Dendritic cell treated with granulocyte-macrophage colony-stimulating factor and Interleukin-4, amounts not matched to agents 40 ng/mL and 50 ng/mL, for 4 days (primary cell): ENCODE measurements around the gene U2SURP.
"Not testable (repeated sequence)": the region's sequence is repeated elsewhere in the genome, so short reads cannot be mapped to it uniquely, and the experiment has no call there.

ENCODE experiments used
- H3K27ac Mint-ChIP-seq: one replicate; pipeline ENCODE4 v1.8.0; 2022; ENCODE audit warnings: mild to moderate bottlenecking, mixed read lengths
- H3K27me3 Mint-ChIP-seq: one replicate; pipeline ENCODE4 v1.8.0; 2022; ENCODE audit warnings: mild to moderate bottlenecking, mixed read lengths
- H3K36me3 Mint-ChIP-seq: one replicate; pipeline ENCODE4 v1.8.0; 2022; ENCODE audit warnings: low read depth, mixed read lengths
- H3K4me1 Mint-ChIP-seq: one replicate; pipeline ENCODE4 v1.8.0; 2022; ENCODE audit warnings: low read depth, mixed read lengths
- H3K4me3 Mint-ChIP-seq: one replicate; pipeline ENCODE4 v1.8.0; 2022; ENCODE audit warnings: mild to moderate bottlenecking, moderate library complexity, mixed read lengths
- H3K9me3 Mint-ChIP-seq: one replicate; pipeline ENCODE4 v1.8.0; 2022; ENCODE audit warnings: mixed read lengths
- intact Hi-C: fragments of 100-400 bp; cut with micrococcal nuclease; formaldehyde crosslinking; loops from one replicate; pipeline ENCODE4 v1.15.0; 2022

U2SURP gene

DNA sequence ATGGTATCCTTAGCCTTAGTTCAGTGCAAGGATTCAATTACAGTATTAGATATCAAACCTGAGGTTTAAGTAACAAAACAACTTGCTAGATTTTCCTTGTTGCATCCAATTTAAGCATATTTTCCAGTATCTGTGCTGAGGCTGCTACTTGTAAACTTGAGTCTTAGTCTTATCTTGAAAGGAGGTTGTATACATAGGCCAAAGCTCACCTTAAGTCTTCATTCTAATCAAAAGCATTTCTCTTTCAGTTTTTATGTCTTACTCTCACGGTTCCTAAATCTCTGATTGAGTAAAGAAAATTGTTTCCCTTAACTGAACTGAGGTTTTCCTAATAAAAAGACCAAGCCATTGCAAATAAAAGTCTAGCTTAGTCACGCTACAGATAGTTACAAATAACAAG lies 52.6 kb downstream of the U2SURP start:
- peaks cover 79% of the 10 kb centered on the region for H3K36me3 Mint-ChIP-seq
- intact Hi-C loops, result loop anchor here (10.0 kb wide), 1 partner anchor 621 kb away; no protein-coding TSS in a partner anchor
- H3K4me1 Mint-ChIP-seq, result no peaks in the 10 kb centered on the region
- no peaks in the 10 kb centered on the region for H3K27me3 Mint-ChIP-seq
- H3K9me3 Mint-ChIP-seq, result no peaks in the 10 kb centered on the region
- H3K4me3 Mint-ChIP-seq, result no peak overlapping the region
- no peak overlapping the region for H3K27ac Mint-ChIP-seq

DNA sequence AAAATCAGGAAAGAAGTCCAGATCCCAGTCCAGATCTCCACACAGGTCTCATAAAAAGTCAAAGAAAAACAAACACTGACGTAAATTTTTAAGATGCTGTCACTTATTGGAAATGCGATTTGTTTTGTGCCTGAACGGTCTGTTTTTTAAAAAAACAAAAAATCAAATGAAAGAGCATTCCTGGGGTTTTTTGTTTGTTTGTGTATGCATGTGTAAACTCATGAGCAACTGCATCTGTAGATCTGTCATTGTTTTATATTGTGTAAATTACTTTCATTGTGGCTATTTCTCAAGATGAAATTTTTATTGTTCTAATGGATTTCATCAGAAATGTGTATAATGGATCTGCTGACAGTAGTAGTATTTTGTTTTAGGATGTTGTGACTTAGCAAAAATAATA lies 55.0 kb downstream of the U2SURP start:
- no peaks in the 10 kb centered on the region for H3K27me3 Mint-ChIP-seq
- peaks cover 60% of the 10 kb centered on the region for H3K36me3 Mint-ChIP-seq

DNA sequence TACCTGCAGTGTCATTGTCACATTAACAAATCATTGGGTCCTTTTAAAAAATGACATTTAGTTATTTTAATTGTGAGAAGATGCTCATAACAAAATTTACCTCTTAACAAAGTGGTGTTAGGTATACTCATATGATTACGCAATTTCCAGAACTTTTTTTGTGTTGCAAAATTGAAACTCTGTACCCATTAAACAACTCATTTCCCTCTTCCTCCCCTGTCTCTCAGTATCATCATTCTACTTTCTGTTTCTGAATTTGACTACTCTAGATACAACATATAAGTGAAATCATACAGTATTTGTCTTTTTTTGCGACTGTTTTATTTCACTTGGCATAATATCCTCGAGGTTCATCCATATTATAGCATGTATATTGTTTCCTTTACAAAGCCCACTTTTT lies 59.5 kb downstream of the U2SURP start:
- H3K36me3 Mint-ChIP-seq, result peaks cover 17% of the 10 kb centered on the region
- intact Hi-C loops, result no loop called here
- no peaks in the 10 kb centered on the region for H3K27me3 Mint-ChIP-seq
- H3K9me3 Mint-ChIP-seq, result no peaks in the 10 kb centered on the region
- H3K27ac Mint-ChIP-seq, result no peak overlapping the region
- H3K4me1 Mint-ChIP-seq, result no peaks in the 10 kb centered on the region
- H3K4me3 Mint-ChIP-seq, result no peak overlapping the region

More for the DNA sequence above, 55.0 kb downstream of the U2SURP start:
- no peaks in the 10 kb centered on the region for H3K4me1 Mint-ChIP-seq
- H3K4me3 Mint-ChIP-seq, result no peak overlapping the region
- H3K27ac Mint-ChIP-seq, result no peak overlapping the region
- intact Hi-C loops, result loop anchor here (10.0 kb wide), 1 partner anchor 618 kb away; no protein-coding TSS in a partner anchor
- H3K9me3 Mint-ChIP-seq, result no peaks in the 10 kb centered on the region

DNA sequence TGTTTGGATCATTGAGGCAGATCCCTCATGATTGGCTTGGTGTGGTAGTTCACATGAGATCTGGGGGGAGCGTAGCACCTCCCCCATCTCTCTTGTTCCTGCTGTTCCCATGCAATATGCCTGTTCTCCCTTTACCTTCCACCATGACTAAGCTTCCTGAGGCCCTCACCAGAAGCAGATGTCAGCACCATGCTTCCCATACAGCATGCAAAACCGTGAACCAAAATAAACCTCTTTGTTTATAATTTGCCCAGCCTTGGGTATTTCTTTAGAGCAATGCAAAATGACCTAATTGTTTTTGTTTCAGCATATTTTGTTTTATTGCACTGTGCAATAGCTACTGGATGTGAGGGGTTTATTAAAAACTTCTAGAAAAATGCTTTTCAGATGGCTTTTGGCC lies 61.6 kb downstream of the U2SURP start:
- no peaks in the 10 kb centered on the region for H3K4me1 Mint-ChIP-seq
- intact Hi-C loops, result no loop called here
- no peaks in the 10 kb centered on the region for H3K9me3 Mint-ChIP-seq
- H3K27ac Mint-ChIP-seq, result no peak overlapping the region
- peaks cover 6% of the 10 kb centered on the region for H3K36me3 Mint-ChIP-seq
- no peak overlapping the region for H3K4me3 Mint-ChIP-seq
- H3K27me3 Mint-ChIP-seq, result no peaks in the 10 kb centered on the region

DNA sequence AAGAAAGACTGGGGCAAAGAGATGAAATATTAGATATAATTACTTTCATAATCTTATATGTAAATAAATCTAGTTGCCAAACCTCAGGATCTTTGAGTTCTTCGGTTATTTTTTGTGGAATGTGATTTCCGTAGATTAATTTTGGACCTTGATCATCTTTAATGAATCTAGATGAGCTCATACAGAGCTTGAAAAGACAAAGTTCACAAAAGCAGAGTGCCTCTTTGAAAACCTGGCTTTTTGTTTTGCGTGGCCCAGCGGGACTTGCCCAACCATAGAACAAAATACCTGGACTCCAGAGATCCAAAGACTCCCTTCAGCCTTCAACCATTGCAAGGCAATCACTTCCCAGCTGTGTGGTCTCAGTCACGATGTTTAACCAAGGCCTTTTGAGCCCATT lies 63.4 kb downstream of the U2SURP start:
- Mint-ChIP-seq H3K9me3 (no peaks in the 10 kb centered on the region), H3K4me1 (no peaks in the 10 kb centered on the region), H3K36me3 (no peaks in the 10 kb centered on the region), H3K27ac (no peak overlapping the region), H3K27me3 (no peaks in the 10 kb centered on the region), H3K4me3 (no peak overlapping the region)
- intact Hi-C loops, result no loop called here

DNA sequence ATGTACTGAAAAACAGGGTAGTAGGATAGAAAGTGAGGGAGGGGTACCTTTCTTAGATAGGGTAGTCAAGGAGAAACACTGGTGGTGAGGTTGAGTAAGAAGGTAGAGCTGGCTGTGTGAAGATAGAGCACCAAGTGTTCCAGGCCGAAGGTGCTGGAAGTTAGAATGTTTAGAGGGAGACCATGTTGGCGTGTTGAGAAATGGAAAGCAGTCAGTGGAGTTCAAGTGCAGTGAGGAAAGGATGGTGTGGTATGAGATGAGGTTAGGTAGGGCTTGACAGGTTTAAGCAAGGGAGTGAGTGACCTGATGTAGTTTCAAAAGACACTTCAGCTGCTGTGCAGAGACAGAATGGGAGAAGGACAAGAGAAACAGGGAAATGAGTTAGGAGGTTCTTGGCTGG lies 64.0 kb downstream of the U2SURP start:
- intact Hi-C loops, result no loop called here
- Mint-ChIP-seq H3K27ac (no peak overlapping the region), H3K27me3 (no peaks in the 10 kb centered on the region), H3K36me3 (no peaks in the 10 kb centered on the region), H3K4me1 (no peaks in the 10 kb centered on the region), H3K4me3 (no peak overlapping the region), H3K9me3 (no peaks in the 10 kb centered on the region)

DNA sequence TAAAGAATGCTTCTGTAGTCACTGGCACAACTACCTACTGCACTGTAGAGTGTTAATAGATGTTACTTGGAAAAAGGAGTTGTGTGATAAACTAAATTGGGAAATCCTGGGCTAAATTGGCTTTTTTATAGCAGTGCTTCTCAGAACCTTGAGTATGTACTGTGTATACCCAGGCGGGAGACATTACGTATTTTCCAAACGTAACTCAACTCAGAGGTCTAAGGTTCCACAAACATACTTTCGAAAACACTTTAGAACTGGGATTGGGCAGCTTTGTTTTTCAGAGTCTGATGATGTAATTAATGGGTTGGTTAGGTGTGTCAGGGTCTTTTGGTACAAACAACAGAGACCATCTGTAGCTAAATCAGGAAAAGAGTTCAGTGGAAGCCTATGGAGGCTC lies 64.7 kb downstream of the U2SURP start:
- Mint-ChIP-seq H3K4me3 (no peak overlapping the region), H3K27me3 (no peaks in the 10 kb centered on the region), H3K4me1 (no peaks in the 10 kb centered on the region), H3K27ac (no peak overlapping the region), H3K36me3 (no peaks in the 10 kb centered on the region), H3K9me3 (no peaks in the 10 kb centered on the region)
- intact Hi-C loops, result no loop called here

DNA sequence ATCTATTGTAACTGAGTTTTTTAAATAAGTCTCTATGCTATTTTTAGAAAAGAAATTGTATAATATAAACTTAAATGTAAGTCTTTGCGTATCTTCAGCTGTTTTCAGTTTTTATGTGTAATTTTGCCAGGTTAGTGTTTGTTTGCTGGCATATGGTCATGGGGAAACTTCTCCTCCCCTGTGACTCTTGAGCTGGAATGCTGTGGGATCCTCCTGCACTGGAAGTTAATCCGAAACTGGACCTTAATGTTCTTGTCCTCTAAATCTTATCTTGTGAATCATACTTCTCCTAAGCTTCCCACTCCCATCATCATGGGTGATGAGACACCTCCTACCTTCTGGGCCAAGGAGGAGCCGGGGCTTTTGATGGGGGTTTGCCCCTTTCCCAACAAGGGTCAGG lies 65.8 kb downstream of the U2SURP start:
- no peaks in the 10 kb centered on the region for H3K27me3 Mint-ChIP-seq
- intact Hi-C loops, result no loop called here
- H3K36me3 Mint-ChIP-seq, result no peaks in the 10 kb centered on the region
- no peaks in the 10 kb centered on the region for H3K4me1 Mint-ChIP-seq
- no peaks in the 10 kb centered on the region for H3K9me3 Mint-ChIP-seq
- no peak overlapping the region for H3K27ac Mint-ChIP-seq
- no peak overlapping the region for H3K4me3 Mint-ChIP-seq

DNA sequence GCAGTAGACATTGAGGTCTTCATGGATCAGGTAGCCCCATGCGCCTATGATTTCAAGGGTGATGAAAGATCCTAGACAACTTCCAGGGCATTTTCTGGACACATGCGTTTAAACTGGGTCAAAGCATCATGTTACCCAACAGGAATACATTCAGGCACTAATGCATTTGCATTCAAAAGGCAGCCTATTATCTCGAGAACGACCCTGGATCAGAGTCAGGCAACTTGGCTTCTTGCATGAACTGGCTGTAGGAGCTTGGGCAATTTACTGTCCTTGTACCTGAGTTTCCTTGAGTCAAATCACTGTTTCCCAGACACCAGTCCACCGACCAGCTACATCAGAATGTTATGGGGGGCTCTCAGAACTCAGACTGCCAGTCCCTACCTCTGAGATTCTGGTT lies 66.7 kb downstream of the U2SURP start:
- intact Hi-C loops, result no loop called here
- no peaks in the 10 kb centered on the region for H3K36me3 Mint-ChIP-seq
- H3K27ac Mint-ChIP-seq, result no peak overlapping the region
- H3K9me3 Mint-ChIP-seq, result no peaks in the 10 kb centered on the region
- no peaks in the 10 kb centered on the region for H3K4me1 Mint-ChIP-seq
- H3K27me3 Mint-ChIP-seq, result no peaks in the 10 kb centered on the region
- no peak overlapping the region for H3K4me3 Mint-ChIP-seq

DNA sequence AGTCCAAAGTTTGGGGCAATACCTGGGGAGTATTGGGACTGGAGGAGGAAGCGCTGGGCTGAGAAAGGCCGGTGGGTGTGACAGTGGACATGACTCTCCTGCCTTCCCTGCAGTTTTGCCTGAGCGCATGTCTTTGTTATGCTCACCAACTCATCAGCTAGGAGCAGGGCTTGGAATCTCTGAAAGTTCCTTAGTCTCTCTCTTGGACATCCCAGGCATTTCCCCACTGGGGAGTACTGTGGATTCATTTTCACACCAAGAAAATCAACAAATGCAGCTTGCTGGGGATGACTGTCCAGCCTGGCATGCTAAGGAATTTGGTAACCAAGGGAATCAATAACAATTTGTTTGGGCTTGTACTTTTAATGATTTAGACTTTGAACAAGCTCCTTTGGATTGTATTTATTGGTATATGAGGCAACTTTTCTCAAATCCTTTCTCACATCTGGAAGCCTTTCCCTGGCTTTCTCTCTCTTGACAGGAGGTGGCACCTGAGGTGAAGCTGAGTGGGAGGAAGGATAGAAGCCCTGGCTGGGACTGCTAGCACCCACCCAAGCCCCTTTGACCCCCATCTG lies 69.7 kb downstream of the U2SURP start:
- Mint-ChIP-seq H3K4me1 (no peaks in the 10 kb centered on the region), H3K36me3 (no peaks in the 10 kb centered on the region), H3K27ac (no peak overlapping the region), H3K4me3 (no peak overlapping the region), H3K27me3 (no peaks in the 10 kb centered on the region), H3K9me3 (no peaks in the 10 kb centered on the region)
- intact Hi-C loops, result no loop called here

DNA sequence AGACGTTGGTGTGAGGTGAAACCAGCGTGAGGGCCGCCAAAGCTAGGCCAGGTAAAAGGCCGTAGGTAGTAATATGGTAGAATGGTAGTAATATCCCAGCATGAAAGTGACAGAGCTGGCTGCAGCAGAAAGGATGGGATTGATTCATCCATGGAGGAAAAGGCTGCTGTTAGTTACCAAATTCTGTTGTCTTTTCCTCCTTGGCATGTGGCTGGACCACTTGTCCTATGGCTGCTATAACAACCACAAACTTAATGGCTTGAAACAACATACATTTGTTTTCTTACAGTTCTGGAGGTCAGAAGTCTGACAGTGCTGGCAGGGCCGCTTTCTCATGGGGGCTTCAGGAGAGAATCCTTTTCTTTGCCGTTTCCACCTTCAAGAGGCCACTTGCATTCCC lies 70.4 kb downstream of the U2SURP start:
- H3K27me3 Mint-ChIP-seq, result no peaks in the 10 kb centered on the region
- no peaks in the 10 kb centered on the region for H3K4me1 Mint-ChIP-seq
- intact Hi-C loops, result no loop called here
- no peak overlapping the region for H3K4me3 Mint-ChIP-seq
- H3K27ac Mint-ChIP-seq, result no peak overlapping the region
- H3K36me3 Mint-ChIP-seq, result no peaks in the 10 kb centered on the region
- H3K9me3 Mint-ChIP-seq, result no peaks in the 10 kb centered on the region

DNA sequence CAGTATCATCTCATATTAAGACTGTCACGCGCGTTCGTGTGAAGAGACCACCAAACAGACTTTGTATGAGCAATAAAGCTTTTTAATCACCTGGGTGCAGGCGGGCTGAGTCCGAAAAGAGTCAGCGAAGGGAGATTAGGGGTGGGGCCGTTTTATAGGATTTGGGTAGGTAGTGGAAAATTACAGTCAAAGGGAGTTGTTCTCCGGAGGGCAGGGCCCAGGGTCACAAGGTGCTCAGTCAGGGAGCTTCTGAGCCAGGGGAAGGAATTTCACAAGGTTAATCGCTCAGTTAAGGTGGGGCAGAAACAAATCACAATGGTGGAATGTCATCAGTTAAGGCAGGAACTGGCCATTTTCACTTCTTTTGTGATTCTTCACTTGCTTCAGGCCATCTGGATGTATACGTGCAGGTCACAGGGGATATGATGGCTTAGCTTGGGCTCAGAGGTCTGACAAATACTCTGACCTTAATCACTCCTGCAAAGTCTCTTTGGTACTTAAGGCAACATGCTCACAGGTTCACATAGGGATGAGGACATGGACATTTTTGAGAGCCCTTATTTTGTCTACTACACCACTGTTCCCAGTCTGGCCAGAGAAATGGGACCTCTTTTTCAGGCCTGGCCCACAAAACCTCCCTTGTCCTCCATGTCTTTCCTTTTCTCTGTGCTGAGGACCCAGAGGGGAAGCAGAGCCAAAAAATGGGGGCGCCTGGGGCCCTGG lies 71.1 kb downstream of the U2SURP start:
- H3K4me1 Mint-ChIP-seq, H3K27ac Mint-ChIP-seq, H3K36me3 Mint-ChIP-seq, H3K9me3 Mint-ChIP-seq, H3K4me3 Mint-ChIP-seq, intact Hi-C loops, H3K27me3 Mint-ChIP-seq: not testable (repeated sequence)

DNA sequence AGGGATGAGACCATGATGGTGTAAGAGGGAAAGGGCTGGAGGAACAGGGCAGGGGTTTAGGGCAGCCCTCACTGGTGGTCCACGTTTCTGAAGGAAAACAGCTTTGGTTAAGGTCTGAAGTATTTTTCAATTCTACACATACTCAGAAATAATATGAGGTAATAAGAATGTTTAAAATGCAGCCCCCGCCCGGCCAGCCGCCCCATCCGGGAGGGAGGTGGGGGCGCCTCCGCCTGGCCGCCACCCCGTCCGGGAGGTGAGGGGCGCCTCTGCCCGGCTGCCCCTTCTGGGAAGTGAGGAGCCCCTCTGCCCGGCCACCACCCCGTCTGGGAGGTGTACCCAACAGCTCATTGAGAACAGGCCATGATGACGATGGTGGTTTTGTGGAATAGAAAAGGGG lies 72.2 kb downstream of the U2SURP start:
- H3K27me3 Mint-ChIP-seq, H3K27ac Mint-ChIP-seq, H3K4me3 Mint-ChIP-seq, intact Hi-C loops, H3K9me3 Mint-ChIP-seq, H3K4me1 Mint-ChIP-seq, H3K36me3 Mint-ChIP-seq: not testable (repeated sequence)

DNA sequence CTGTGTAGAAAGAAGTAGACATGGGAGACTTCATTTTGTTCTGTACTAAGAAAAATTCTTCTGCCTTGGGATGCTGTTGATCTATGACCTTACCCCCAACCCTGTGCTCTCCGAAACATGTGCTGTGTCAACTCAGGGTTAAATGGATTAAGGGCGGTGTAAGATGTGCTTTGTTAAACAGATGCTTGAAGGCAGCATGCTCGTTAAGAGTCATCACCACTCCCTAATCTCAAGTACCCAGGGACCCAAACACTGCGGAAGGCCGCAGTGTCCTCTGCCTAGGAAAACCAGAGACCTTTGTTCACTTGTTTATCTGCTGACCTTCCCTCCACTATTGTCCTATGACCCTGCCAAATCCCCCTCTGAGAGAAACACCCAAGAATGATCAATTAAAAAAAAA lies 72.6 kb downstream of the U2SURP start:
- H3K4me1 Mint-ChIP-seq, H3K27me3 Mint-ChIP-seq, H3K36me3 Mint-ChIP-seq, intact Hi-C loops, H3K9me3 Mint-ChIP-seq, H3K4me3 Mint-ChIP-seq, H3K27ac Mint-ChIP-seq: not testable (repeated sequence)

DNA sequence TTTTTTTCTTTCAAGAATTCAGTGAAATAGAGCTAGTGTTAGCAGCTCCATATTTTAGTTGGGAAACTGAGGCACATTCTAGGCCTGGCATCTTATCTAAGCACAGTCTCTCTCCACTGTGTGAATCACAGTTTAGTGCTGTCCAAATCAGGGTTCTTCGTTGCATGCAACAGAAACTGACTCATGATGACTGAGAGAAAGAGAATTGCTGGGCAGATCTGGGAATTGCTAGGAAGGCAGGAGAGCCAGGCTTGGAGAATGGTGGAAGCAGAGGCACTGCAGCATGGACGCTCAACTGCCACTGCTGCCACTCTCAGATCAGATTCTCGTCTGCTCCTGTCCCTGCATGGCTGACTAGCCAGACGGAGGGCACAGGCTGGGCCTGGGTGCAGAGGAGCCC lies 77.5 kb downstream of the U2SURP start:
- intact Hi-C loops, result no loop called here
- no peaks in the 10 kb centered on the region for H3K9me3 Mint-ChIP-seq
- H3K27ac Mint-ChIP-seq, result no peak overlapping the region
- H3K4me3 Mint-ChIP-seq, result no peak overlapping the region
- H3K36me3 Mint-ChIP-seq, result no peaks in the 10 kb centered on the region
- peaks cover 9% of the 10 kb centered on the region for H3K27me3 Mint-ChIP-seq
- H3K4me1 Mint-ChIP-seq, result peaks cover 22% of the 10 kb centered on the region
